Measurements from ENCODE around the gene LRRC71. TPM values are rescaled to one million over a fixed set of nuclear protein-coding genes. Genes with fewer than 3 reads are reported as not detected.

Gene LRRC71
- total and polyA plus RNA-seq, 2 of the 13 experiments (the other 11 are each of a cell fraction or from before 2014, with no cell fraction given), result not detected

GRCh38 chr1:156936191-156936590 is 15.8 kb downstream of the LRRC71 start:
- POLR2A ChIA-PET, result no interaction called here
- TF ChIP-seq POLR2AphosphoS2 (IDR thresholded peaks at IDR 0.05; ENCODE audit: low read depth, low read length), result no peak
- TF ChIP-seq, protein P1, sequence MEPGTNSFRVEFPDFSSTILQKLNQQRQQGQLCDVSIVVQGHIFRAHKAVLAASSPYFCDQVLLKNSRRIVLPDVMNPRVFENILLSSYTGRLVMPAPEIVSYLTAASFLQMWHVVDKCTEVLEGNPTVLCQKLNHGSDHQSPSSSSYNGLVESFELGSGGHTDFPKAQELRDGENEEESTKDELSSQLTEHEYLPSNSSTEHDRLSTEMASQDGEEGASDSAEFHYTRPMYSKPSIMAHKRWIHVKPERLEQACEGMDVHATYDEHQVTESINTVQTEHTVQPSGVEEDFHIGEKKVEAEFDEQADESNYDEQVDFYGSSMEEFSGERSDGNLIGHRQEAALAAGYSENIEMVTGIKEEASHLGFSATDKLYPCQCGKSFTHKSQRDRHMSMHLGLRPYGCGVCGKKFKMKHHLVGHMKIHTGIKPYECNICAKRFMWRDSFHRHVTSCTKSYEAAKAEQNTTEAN (CRISPR knock-in tag; conservative IDR thresholded peaks at IDR 0.05), result no peak
- TF ChIP-seq ZNF18 (CRISPR knock-in tag; IDR thresholded peaks at IDR 0.05; ENCODE audit: insufficient replicate concordance), result no peak
- no peak for TF ChIP-seq ZHX2 (IDR thresholded peaks at IDR 0.05; ENCODE audit: low read depth)
- TF ChIP-seq ZHX2 (CRISPR knock-in tag; IDR thresholded peaks at IDR 0.05; ENCODE audit: borderline replicate concordance), result no peak
- TF ChIP-seq JUN (CRISPR knock-in tag; IDR thresholded peaks at IDR 0.05), result no peak
- TF ChIP-seq ZNF782 (CRISPR knock-in tag; IDR thresholded peaks at IDR 0.05; ENCODE audit: borderline replicate concordance), result no peak
- TF ChIP-seq ZMYM2 (CRISPR knock-in tag; IDR thresholded peaks at IDR 0.05), result no peak
- TF ChIP-seq ZNF251 (CRISPR knock-in tag; IDR thresholded peaks at IDR 0.05), result no peak
- TF ChIP-seq IRF1 (CRISPR knock-in tag; IDR thresholded peaks at IDR 0.05; ENCODE audit: low read depth), result no peak
- no peak for TF ChIP-seq ZNF761 (CRISPR knock-in tag; conservative IDR thresholded peaks at IDR 0.05)
- no peak for TF ChIP-seq ZNF17 (CRISPR knock-in tag; IDR thresholded peaks at IDR 0.05)
- no peak for TF ChIP-seq MXD1 (CRISPR knock-in tag; IDR thresholded peaks at IDR 0.05)
- no peak for TF ChIP-seq BATF2 (CRISPR knock-in tag; IDR thresholded peaks at IDR 0.05)

More at GRCh38 chr1:156936191-156936590, 15.8 kb downstream of the LRRC71 start:
- Histone ChIP-seq H2AFZ (ENCODE audit: low read length) (no peak overlapping the region), H3K4me3 (replicated peaks in 1 of 3; ENCODE audit: insufficient read depth in 1 of 3, low read depth in 2 of 3, low read length in 3 of 3) (no peak overlapping the region), H3K9me3 (ENCODE audit: low read length) (no peaks in the 10 kb centered on the region), H3K9ac (ENCODE audit: insufficient read depth, low read depth, low read length) (no peak overlapping the region), H3K27me3 (ENCODE audit: control insufficient read depth in 1 of 2, insufficient read depth in 2 of 2, low read length in 2 of 2) (0 out of 5 replicates have a peak, but pooled peaks cover 0 to under 1% of the 10 kb centered on the region in 2 experiments), H3K27ac (ENCODE audit: extremely low read length, insufficient read depth, low read length) (no peak overlapping the region), H4K20me1 (ENCODE audit: insufficient read depth, low read length) (no peaks in the 10 kb centered on the region), H3K79me2 (ENCODE audit: insufficient read depth, low read length) (no peaks in the 10 kb centered on the region), H3K4me2 (ENCODE audit: low read depth, low read length) (no peak overlapping the region), H3K4me1 (ENCODE audit: insufficient read depth, low read length) (peaks cover 8% of the 10 kb centered on the region), H3K36me3 (replicated peaks in 1 of 2; ENCODE audit: control insufficient read depth in 1 of 2, insufficient read depth in 2 of 2, low read length in 2 of 2) (peaks cover 6 to 18% of the 10 kb centered on the region in 2 experiments; a peak in 3 of 5 replicates)
- DNase-seq (ENCODE audit: low spot score) (no peak), ATAC-seq (no peak), FAIRE-seq (no peak)
- in situ Hi-C loops (cut with HindIII; ENCODE audit: extremely low pct_ligation_motif_present, low pct_unique_long_range_greater_than_20kb), result no loop called here
- no TSS peak for BruUV-seq (replicated peaks)
- intact Hi-C loops (cut with micrococcal nuclease; ENCODE audit: unreplicated experiment), result no loop called here
- WGBS (ENCODE audit: low lambda C conversion rate), result 96% methylated on average over 3 of the region's 5 CpGs
- CTCF ChIA-PET (ENCODE audit: low intra/inter-chr PET ratio, low total read pairs), result no interaction called here

Measured in HepG2 (cell line).